GM19043 (cell line): ENCODE data around the gene MYLK2.

Source experiments
- ATAC-seq: cut with Tn5 transposase; IDR thresholded peaks from one replicate; pipeline ENCODE4 v1.9.1; 2021; ENCODE audit warnings: low read depth; ENCODE audit not compliant: unreplicated experiment

MYLK2 gene

DNA sequence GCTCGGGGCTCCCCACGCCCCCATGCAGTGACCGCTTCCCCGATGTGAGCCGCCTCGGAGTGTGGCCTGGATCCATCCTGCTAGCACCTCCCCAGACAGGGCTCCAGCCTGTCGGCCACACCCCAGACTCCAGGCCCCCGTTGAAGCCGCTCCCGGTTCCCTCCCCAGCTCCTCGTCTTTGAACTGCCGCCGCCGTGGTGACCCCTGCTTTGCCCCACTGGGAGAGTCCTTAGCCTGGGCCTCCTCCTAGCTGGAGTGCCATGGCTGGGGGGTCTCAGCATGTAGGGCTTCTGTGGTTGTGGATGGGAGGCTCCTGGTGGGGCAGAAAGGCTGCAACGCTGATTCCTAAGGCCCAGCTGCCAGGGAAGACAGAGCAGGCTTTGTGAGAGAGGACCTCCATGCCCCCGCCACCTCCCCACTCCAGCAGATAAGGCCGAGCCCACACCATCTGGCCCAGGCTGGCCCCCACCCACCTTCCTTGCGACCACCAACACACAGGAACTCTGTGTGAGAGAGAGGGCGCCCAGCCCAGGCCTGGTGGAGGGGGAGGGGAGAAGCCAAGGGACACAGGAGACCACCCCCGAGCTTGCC lies 14.9 kb downstream of the MYLK2 start:
- ATAC-seq = no peak

DNA sequence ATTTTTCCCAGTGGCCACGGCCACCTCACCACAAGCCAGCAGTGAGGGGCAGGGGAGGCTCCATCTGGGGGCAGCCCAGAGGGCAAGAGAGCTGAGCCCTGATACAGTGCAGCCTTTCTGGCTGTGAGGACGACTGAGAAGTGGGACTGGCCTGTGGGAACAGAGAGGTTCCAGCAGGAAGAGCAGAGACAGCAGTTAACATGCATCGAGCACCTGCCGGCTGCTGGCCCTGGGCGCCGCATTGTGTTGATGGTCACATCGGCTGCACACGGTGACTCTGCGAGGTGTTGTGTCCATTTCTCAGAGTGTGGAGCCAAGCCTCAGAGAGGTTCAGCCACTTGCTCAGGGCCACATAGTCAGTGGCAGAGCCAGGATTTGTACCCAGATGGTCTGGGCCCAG lies 16.4 kb downstream of the MYLK2 start:
- no peak for ATAC-seq

DNA sequence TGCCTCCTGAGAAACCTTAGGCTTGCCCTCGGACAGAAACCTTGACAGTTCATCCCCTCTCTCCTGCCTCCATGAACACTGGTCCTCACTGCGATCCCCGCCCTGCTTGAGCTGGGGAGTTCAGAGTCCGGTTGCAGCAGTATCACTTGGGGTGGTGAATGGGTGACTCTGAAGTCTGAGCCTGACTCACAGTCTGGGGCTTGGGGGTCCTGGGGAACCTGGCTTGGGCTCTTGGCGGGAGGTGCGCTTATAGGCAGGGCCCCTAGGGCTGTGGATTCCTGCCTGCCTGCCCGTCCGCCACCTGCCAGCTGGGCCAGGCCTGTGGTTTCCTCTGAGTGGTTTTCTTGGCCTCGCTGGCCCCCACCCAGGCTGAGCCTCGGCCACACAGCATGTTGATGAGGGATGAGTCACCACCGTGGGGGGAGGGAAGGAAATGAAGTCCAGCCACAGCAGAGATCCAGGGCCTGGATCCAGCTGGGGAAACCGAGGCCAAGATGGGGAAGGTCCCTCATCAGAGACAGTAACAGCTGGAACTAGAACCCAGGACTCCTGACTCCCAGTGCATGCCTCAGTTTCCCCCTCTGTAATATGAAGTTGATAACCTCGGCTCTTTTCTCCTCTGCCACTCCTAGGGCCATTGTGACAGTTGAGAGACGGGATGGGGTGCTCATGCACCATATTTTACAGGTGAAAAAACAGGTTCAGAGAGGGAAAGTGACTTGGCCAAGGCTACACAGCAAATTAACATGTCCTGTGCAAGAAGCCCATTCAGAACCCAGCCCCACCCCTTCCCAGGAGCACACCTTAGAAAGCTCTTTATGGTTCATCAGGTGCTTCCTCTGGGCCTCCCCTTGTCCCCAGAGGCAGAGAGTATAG lies 17.1 kb downstream of the MYLK2 start:
- peak; percentile 67 for ATAC-seq

DNA sequence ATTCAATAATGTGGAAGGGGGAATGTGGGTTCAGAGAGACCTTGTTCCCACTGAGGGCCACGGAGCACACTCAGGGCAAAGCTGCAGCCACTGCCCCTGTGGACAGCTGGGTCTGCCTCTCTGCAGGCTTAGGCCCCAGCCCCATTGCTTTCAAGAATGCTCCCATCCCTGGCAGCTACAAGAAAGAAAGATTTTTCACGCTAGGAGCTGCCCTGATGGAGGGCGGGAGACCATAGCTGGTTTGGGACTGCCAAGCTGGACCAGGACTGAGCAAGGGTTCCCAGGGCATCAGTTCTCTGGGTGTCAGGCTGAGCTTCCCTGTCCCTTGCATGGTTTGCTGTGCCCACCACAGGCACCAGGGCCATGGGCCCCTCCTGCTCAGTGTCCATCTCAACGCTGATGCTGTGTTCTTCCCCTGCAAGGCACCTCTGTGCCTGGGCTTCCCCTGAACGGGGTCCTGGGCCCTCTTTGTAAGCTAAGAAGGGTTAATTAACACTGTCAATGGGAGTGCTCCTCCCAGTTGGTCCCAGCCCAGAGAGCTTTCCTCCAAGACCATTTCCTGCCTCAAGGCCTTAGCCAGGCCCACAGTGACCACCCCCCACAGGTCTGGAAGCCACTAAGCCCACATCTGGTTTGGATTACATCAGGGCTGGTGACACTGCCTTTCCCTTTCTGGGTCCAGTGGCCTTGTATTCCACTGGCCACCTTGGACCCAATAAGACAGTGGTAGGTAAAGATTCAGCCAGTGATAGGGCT lies 17.9 kb downstream of the MYLK2 start:
- ATAC-seq = no peak

DNA sequence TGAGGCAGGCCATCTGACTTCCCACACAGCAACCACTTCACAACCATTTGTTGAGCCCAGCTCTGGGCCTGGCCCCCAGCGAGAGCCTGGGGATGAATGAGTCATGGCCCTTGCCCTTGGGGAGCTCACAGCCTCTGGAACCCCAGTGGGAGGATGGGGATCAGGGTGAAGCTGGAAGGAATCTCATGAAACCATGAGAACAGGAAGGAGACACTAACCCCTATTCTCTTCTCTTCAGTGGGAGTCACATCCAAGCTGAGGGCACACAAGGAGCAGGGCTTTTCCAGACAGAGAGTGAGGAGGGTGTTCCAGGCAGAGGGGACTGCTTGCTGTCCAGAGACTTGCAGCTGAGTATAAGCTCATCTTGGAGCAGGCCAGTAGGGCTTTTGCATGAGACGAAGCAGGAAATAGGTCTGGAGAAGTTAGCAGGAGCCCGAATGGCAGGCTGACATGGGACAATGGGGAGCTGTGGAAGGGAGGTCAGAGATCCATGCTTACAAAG lies 18.8 kb downstream of the MYLK2 start:
- ATAC-seq = no peak

DNA sequence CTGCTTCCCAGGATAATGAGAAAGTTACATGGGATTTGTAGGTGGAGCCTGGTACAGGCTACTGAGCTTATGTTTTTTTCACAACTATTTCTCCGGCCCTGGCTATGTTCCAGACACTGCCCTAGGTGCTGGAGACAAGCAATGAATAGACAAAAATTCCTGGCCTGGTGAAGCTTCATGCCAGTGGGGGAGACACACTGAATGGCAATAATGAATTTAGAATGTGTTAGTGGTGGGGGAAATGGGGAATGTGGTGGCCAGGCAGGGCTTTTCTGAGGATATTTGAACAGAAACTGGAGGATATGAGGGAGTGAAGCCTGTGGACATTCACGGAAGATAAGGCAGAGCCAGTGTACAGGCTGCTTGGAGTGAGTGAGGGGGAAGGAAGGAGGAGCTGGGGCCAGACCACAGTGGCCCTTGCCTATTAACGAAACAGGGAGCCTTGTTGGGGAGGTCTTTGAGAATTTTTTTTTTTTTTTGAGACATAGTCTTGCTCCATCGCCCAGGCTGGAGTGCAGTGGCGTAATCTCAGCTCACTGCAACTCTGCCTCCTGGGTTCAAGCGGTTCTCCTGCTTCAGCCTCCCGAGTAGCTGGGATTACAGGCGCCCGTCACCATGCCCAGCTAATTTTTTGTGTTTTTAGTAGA lies 19.6 kb downstream of the MYLK2 start:
- ATAC-seq = no peak

DNA sequence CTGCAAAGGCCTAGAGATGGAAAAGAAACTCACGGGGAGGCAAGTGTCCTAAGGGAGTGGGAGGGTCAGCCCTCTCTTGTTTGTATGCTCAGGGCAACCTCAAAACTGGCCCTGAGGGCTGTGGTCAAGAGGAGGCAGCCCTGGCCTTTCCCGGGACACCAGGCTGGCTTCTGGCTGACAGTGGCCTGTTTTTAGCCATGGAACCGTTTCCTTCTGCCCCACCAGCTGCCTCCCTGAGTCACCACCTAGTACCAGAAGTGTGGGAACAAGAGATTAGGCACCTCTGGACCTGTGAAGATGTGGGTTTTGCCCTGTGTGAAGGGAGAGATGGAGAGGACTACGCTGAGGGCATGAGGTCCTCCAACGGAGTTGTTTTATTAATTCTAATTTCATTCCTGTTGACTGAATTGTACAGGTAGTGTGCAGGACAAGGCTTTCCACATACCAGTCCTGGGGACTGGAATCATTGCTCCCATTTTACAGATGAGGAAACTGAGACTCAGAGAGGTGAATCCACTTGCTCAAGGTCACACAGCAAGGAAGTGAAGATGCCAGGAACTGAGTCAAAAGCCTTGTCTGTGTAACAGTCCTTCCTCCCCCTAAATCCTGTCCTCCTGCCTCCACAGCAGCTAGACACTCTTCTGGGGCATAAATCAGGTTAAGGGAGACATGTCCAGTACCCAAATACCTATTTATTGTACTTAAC lies 20.8 kb downstream of the MYLK2 start:
- no peak for ATAC-seq

DNA sequence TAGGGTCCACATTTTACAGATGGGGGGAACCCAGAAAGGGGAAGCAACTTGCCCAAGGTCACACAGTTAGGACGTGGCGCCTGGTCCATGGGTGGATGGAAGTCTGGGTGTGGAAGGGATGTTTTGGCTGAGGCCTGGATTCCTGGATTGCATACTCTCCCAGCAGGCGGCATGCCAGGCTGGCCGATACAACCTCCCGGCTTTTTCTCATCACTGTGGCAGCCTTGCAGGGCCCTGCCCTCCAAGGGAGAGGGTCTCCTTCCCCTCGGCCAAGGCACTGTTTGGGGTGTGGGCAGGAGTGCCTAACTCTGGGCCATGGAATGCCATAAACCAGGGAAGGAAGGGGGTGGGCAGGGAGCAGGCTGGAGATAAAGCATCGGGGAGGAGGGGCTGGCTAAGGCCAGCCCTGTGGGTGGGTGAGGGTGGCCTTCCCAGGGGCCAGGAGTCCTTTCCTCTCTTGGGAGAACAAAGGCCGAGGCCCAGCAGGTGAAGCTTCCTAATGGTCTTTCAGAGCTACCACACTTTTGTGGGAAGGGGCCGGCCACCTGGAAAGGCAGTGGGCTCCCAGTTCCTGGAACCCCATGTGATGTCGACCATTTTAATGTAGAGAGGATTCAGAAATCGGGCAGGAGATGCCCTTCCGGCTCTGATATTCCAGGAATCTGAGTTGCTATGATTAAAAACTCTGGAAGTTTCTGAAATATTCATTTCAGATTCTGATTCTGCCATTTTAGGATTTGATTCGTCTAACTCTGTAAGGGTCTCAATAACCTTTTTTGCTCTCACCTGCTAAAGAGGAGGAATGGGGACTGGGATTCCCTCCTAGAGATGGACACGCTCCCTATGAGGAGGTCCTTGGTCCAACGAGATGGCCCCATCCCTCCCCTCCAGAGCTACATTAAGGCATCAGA lies 22.0 kb downstream of the MYLK2 start:
- ATAC-seq = no peak

DNA sequence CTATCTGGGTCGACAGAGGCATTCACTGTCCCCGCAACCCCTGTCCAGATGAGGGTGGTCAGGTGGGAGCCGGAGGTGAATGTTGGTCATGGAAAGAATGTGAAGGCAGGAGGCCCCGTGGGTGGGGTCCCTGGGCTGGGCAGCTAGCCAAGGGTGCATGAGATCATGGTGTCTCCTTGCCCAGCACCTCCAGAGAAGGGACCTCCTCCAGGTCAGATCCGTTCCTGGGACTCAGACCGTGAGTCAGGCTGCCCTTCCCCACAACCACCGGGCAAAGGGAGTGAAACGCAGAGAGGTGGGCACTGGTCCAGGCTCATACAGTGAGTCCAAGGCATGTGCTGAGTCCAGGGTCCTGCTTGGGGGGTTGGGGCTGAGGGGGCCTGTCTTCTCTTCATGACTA lies 22.8 kb downstream of the MYLK2 start:
- no peak for ATAC-seq

DNA sequence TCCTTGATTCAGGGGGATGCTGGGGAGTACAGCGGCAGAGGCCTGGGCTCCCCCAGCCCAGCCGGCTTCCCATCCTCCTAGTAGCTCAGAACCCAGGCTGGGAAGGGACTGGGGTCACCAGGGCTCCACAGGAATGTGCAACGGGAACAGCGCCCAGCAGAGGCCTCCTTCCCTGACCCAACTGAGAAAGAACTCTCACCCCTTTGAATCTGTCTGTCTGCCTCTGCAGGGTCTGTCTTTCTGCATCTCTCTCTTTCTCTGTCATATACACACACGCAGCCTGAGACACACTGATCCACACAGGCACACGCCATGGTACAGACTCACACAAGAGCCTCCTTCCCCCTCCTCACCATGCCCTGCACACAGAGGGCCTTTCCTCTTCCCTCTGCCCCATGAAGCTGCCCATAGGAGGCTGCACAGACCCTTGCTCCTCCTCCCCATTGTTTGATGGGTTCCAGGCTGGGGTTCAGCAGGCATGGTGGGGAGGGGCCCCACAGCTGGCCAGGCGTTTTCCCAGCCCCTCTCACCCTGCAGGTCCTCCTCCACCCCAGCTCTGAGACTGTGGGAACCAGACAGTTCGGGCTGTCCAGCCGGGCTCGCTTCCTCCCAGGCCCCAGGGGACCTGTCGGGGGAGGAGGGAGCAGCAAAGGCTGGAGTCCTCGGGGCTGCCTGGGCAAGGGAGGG lies 23.5 kb downstream of the MYLK2 start:
- ATAC-seq = no peak

DNA sequence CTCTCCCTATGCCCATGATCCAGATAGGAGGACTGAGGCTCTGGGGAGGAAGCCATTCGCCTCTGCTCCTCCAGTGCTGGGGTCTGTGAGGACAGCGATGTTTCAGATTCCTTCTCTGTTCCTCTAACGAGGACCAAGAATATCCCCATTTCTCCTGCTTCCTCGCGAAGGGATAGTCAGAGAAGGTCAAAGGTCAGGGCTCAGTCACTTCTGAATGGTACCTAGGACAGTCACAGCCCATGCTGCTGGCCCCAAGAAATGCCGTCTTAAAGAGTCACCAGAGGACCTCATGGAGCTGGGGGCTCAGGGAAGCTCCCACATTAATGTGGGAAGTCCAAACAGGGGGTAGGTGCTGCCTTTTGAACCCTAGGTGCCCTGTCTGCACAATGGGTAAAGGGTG lies 24.1 kb downstream of the MYLK2 start:
- ATAC-seq = no peak

DNA sequence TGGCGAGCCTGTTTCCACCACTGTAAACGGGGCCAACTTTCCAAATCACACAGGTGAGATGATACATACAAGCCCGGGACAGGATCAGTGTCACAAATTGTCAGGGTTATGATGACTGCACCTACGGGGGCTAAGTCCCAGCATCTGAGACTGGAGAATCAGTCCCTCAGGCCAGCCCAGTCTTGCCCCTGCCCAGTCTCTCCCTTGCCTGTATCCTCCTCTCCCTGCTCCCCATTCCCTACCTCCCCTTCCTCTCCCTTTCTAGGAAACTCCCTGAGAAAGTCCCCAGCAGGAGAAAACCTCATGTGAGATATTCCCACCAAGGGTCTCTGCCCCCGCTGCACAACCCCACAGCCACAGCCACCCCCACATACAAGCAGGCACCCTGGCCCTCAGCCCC lies 24.7 kb downstream of the MYLK2 start:
- ATAC-seq = no peak

DNA sequence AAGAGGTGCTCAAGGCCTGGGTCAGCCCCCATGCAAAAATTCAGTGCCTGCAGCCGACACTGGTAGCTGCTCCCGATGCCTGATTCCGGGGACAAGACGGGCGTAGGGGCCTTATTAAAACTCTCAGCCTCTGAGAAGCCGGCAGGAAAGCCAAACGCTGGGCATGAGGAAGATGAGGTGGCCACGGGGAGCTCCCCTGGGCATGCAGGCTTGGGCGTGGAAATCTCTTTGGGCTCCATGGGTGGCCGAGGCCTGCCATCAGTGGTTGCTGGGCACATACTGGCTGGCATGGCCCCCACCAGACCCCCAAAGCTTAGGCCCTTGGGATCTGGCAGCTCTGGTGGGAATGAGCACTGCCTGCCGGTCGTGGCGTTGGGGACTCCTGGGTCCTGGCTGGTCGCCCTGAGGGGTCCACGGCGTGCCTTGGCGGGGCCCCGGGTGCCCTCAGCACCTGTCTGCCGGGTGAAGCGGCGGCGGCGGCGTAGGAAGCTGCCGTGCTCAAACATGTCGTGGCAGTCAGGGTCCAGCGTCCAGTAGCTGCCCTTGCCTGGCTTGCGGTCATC lies 25.7 kb downstream of the MYLK2 start:
- ATAC-seq = no peak

DNA sequence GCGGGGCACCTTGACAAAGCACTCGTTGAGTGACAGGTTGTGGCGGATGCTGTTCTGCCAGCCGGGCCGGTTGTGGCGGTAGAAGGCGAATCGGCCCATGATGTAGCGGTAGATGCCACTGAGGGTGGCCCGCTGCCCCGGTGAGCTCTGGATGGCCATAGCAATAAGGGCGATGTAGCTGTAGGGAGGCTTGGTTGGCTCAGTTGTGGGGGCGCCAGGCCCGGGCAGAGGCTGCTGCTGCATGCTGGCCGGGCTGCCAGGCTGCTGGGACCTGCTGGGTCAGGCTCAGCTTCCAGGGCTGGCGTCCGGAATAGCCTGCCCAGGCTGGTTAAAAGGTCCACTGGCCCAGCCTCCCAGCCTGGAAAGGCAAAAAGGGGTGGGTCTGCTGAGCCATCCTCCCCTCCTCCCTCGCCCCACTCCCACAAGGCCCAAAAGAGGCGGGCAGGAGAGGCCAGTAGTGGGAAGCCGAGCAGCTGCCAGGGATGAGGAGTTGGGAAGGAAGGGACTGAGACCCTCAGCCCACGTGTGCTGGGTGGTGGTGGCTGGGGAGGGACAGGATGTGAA lies 26.2 kb downstream of the MYLK2 start, which contains the start of gene FOXS1:
Gene FOXS1 (minus strand): TSS at position 305 of the 564 bp plus-strand sequence. CDS start 62 bp downstream, at position 243.
- ATAC-seq = no peak

DNA sequence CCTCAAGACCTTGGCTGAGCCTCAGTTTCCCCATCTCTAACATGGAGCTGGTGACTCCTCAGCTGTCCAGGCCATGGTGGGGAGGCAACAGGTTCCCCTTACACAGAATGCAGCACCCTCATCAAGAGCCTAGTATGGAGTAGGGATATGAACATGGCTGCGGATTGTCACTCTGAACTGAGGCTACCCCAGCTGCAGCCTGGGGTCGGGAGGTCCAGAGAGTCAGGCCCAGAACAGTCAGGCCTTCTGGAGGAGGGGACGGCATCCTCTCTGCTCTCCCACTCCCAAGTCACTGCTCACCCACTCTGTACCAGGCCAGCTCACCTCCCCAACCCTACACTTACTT lies 27.6 kb downstream of the MYLK2 start:
- no peak for ATAC-seq

DNA sequence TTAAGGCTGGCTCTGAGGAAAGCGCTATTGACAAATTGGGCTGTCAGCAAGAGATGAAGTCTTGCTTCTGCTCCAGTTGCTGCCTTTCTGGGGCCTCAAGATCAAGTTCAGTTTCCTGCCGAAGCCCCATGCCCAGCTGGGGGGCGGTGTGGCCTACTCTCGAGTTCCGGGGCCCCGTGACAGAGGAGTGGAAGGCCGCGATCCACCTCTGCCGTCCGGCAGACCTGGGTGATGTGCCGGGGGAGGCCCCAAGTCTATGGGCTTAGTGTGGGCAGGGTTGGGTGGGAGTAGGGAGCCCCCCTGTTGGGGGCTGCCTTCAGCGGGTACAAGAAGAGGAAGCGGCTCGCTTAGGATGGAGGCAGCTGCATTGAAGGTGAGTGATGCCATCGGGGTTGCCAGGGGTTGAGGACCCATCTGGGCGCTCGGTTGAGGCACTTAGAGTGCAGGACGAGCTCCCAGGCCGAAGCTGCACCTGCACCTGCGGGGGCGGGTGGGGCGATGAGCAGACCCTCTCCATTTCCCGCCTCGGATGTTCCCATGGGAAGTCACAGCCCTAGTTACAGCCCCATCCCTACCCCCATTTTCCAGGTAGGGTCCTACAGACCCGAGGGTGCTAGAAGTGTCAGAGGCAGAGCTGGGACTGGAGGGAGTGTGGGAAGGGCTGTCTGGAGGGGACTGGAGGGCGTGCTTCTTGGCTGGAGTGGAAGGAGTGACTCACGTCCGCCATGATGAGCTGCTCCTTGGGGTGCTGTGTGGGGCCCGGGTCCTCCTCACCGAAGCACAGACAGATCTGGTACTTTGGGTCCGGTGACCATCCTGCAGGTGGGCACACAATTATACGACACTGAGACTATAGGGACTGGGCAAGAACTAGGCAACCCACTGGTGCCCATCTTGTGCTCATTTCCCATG lies 29.2 kb downstream of the MYLK2 start:
- ATAC-seq = no peak
